Measurements from ENCODE around the gene CEP104. TPM values are rescaled to one million over a fixed set of nuclear protein-coding genes. Genes with fewer than 3 reads are reported as not detected.
"Not testable (repeated sequence)": the region's sequence is repeated elsewhere in the genome, so short reads cannot be mapped to it uniquely, and the experiment has no call there.

CEP104 gene
- total RNA-seq, 4 donors from 2014 or later = 16.1 to 56.7 (median 39.6) TPM

GRCh38 chr1:3807769-3808168 lies 49.2 kb downstream of the CEP104 start:
- TF ChIP-seq POLR2A (IDR thresholded peaks at IDR 0.05) = no peak
- 83% methylated on average over 5 of the region's 5 CpGs for WGBS
- Histone ChIP-seq H3K27ac (no peak overlapping the region), H3K27me3 (peaks cover 11% of the 10 kb centered on the region), H3K4me1 (no peaks in the 10 kb centered on the region), H3K4me3 (no peak overlapping the region), H3K9me3 (no peaks in the 10 kb centered on the region), H3K36me3 (no peaks in the 10 kb centered on the region)
- DNase-seq (ENCODE audit: low spot score in 2 of 2) = no peak

DNA sequence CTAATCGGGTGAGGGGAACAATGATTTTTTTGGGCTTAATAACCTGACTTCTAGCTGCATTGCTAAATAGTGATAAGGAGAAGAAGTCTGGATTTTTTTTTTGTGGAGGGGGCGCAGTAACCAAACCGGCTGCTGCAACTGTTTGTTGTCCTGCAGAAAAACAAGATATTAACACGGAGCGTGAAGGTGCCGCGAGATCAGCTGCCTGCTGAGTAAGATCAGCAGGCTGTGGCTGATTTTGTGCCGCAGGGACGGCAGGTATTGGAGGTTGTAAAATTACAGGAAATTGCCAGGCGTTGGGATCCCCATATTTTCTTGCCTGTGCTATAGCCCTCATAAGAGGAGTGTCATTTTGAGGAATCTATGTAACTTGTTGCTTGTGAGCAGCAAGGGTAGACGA lies 52.0 kb downstream of the CEP104 start:
- Histone ChIP-seq H3K9me3 (no peaks in the 10 kb centered on the region), H3K27me3 (peaks cover 11% of the 10 kb centered on the region), H3K27ac (no peak overlapping the region), H3K4me1 (no peaks in the 10 kb centered on the region), H3K4me3 (no peak overlapping the region), H3K36me3 (no peaks in the 10 kb centered on the region)
- TF ChIP-seq CTCF (IDR thresholded peaks at IDR 0.05) (no peak), POLR2A (IDR thresholded peaks at IDR 0.05) (no peak), EP300 (IDR thresholded peaks at IDR 0.05) (no peak), POLR2AphosphoS5 (IDR thresholded peaks at IDR 0.05) (no peak)
- 76% methylated on average over 11 of the region's 11 CpGs for WGBS
- DNase-seq (ENCODE audit: low spot score in 2 of 2) = no peak

GRCh38 chr1:3804627-3804944 lies 52.4 kb downstream of the CEP104 start:
- WGBS = 46% methylated on average over 7 of the region's 7 CpGs

DNA sequence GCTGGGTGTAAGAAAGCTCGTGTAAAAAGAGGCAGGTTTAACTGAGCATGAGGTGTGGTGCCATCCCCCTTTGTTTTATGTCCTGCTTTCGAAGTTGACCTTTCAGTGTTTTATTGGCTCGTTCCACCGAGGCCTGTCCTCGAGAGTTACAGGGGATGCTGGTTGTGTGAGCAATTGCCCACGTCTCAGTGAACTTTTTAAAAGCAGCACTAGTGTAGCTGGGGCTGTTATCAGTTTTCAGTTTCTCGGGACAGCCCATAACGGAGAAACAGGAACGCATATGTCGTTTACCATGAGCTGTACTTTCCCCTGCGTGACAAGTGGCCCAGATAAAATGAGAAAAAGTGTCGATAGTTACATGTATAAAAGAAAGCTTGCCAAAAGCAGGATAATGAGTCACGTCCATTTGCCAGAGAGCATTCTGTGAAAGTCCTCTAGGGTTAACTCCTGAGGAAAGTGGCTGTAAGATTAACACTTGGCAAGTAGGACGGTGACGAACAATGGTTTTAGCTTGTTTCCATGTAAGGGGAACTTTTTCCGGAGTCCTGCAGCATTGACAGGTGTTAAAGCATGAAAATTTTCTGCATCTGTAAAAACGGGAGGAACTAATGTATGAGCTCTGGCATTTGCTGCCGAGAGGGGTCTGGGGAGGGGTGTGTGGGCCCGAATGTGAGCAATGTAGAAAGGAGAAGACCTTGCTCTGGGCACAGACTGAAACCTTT lies 52.9 kb downstream of the CEP104 start:
- Histone ChIP-seq H3K27me3 (peaks cover 16% of the 10 kb centered on the region), H3K4me3 (no peak overlapping the region), H3K9me3 (no peaks in the 10 kb centered on the region), H3K36me3 (no peaks in the 10 kb centered on the region), H3K4me1 (no peaks in the 10 kb centered on the region), H3K27ac (no peak overlapping the region)
- no peak for DNase-seq (ENCODE audit: low spot score in 2 of 2)
- no peak for TF ChIP-seq POLR2AphosphoS5 (IDR thresholded peaks at IDR 0.05)
- TF ChIP-seq EP300 (IDR thresholded peaks at IDR 0.05) = no peak
- TF ChIP-seq CTCF (IDR thresholded peaks at IDR 0.05) = no peak
- no peak for TF ChIP-seq POLR2A (IDR thresholded peaks at IDR 0.05)
- 62% methylated on average over 19 of the region's 19 CpGs for WGBS

More at GRCh38 chr1:3804627-3804944, 52.4 kb downstream of the CEP104 start:
- H3K4me3 ChIP-seq; H3K9me3 ChIP-seq; H3K4me1 ChIP-seq; DNase-seq (ENCODE audit: low spot score in 2 of 2); H3K27ac ChIP-seq; H3K36me3 ChIP-seq: not testable (repeated sequence)
- peaks cover 14% of the 10 kb centered on the region for H3K27me3 ChIP-seq

- H3K27me3 ChIP-seq = peaks cover 16% of the 10 kb centered on the region
- not testable (repeated sequence) for DNase-seq (ENCODE audit: low spot score in 2 of 2); H3K36me3 ChIP-seq; H3K4me3 ChIP-seq; H3K27ac ChIP-seq; H3K9me3 ChIP-seq; H3K4me1 ChIP-seq
- 89% methylated on average over 3 of the region's 3 CpGs for whole genome bisulfite sequencing
Observed at GRCh38 chr1:3800795-3801194, 56.2 kb downstream of the CEP104 start.

GRCh38 chr1:3799976-3800685 lies 56.9 kb downstream of the CEP104 start:
- Histone ChIP-seq H3K4me1 (peaks cover 12% of the 10 kb centered on the region), H3K4me3 (no peak overlapping the region), H3K27ac (no peak overlapping the region), H3K36me3 (no peaks in the 10 kb centered on the region), H3K9me3 (no peaks in the 10 kb centered on the region), H3K27me3 (peaks cover 16% of the 10 kb centered on the region)
- DNase-seq (ENCODE audit: low spot score in 2 of 2) = no peak
- WGBS = 83% methylated on average over 11 of the region's 11 CpGs
- no peak for TF ChIP-seq POLR2A (IDR thresholded peaks at IDR 0.05)
- no peak for TF ChIP-seq CTCF (IDR thresholded peaks at IDR 0.05)
- no peak for TF ChIP-seq EP300 (IDR thresholded peaks at IDR 0.05)
- TF ChIP-seq POLR2AphosphoS5 (IDR thresholded peaks at IDR 0.05) = no peak

Measured in suprapubic skin (tissue), 4 donors.